ENCODE measurements around the gene MARS1.

The MARS1 gene

GRCh38 chr12:57529831-57530230 is 42.0 kb downstream of the MARS1 start:
- no peak for DNase-seq (ENCODE audit: low read depth in 3 of 3)

DNA sequence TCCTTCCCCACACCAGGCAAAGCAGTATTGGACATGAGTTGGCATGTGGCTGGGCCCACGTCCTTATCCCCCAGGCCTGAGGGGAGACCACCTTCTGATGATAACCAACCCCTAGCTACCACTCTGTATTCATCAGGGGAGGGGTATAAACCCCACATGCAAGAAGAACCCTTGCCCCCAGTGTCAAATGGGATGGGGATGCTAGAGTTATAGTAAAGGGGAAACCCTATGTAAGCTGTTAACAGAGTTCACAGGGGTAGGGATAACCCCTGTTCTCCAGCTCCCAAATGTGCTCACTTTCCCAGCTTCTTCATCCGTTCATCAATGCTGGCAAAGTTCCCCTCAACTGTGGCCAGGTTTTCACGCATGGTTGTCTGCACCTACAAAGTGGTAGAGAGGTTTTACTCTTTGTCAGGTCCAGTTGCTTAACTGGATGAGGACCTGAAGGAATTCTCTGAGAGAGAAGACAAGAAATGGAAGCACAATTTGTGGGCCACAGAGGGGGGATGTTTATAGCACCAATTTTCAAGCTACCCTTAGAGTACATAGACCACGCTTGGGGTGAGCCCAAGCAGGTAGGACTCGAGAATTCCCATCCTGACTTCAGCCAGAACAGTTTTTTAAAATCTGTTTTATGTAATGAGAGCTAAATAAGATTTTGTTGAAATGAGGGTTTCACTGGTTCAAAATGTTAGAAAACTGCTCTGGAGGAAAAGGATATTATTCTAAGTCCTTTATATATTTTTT is 42.7 kb downstream of the MARS1 start:
- DNase-seq (ENCODE audit: low read depth in 3 of 3), result no peak

DNA sequence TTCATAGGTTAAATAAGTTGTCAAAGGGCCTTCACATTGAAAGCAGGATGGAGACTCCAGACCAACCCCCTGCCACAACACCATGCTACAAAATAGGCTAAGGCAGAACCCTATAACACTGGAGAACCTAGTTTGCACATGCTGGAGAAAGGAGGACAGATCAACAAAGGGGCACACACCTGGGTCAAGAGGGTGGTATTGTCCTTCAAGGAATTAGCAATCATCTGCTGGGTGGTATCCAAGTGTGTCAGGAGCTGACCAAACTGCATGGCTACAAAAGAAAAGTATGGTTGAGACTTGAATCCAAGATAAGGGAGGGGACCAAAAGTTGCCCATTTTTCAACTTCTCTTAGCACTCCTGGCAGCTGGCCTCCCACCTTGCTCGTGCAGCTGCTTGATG is 44.0 kb downstream of the MARS1 start:
- DNase-seq (ENCODE audit: low read depth in 3 of 3), result no peak

GRCh38 chr12:57533108-57533507 is 45.2 kb downstream of the MARS1 start:
- DNase-seq (ENCODE audit: low read depth in 3 of 3), result no peak

DNA sequence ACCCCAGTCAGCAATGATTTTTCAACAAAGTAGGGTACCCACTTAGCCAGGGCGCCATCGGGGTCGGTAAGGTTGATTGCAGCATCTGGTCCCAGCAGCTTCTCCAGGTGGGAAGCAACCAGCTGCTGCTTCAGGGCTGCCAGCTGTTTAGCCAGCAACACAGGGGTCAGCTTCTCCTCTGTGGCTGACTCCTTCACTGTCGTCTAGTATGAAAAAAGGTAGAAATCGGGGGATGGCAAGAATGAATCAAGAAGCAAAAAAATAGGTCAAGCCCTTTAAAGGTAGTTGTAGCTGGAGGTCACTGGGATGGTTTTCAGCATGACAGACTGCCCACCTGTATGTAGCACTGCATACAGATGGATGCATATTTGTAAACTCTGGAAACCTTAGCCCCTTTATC is 46.4 kb downstream of the MARS1 start:
- no peak for DNase-seq (ENCODE audit: low read depth in 3 of 3)

DNA sequence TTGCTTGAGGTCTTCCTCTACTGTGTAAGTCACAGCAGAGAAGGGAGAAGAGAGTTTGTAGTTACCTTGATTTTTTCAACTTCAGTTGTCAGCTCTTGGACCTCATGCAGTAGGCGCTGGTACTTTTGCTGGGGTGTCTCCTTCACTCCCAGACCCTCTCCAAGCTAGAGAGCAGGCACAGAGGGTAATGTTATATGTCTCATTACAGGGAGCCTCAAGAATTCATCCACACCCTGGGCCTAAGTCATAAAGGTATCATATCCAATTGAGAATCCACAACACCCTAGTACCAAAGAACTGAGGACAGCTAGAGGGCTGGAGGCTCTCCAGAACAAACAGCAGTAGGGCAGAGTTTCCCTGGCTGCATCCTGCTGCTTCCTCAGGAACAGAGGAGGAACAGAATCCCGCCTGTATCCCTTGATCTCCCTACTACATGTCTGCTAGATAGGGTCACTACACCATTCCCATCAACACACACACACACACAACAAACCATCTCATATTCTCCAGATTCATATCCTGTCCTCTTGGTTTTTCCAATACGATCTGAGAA is 47.2 kb downstream of the MARS1 start:
- DNase-seq (ENCODE audit: low read depth in 3 of 3), result no peak

DNA sequence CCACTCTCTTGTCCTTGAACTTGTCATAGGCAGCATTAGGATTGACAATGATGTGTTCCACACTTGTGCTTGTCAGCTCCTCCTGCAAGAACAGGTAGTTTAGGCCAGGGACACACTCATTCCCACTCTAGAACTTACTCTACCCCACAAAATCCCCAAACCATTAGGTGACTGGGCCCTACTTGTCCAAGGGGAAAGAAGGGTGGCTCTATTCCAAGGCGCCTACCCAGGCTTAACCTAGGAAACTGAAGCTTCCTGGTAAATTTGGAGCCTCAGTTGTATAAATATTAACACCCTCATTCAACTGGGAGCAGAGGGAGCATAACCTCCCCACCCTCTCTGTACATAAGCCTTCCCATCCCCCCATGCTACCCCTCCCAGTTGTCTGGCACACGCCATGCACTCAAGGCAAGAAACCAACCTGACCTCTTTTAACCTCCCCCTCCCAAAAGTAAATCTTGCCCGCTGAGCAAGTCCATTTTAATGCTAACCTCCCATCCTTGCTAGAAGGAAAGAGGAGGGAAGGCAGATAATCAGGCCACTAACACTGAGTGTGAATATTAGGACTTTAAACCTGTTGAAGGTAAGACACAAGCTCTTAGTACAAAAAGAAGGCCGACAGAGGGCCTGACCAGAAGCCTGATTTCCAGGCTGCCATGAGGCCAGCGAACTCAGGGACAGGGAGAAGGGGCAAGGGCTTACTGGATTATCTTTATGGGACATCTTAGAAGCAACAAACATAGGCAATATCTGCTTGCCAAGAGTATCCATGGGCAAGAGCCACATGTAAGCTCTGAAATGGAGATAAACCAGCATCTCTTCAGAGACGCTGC is 48.1 kb downstream of the MARS1 start:
- DNase-seq (ENCODE audit: low read depth in 3 of 3), result no peak

DNA sequence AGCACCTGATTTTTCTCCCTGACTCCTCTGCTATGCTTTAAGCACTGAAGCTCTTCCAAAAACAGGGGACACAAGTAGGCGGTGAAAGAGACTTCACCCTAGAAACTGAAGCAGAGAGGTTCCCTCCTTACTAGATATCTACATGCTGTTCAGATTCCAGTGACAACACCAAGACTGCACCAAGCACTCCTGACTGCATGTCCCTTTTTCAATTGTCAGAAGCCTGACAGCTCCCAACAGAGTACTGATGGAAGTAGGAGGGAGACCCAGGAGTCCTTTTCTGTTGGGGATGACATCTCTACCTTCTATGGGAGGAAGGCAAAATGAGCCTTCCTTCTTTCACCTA is 48.7 kb downstream of the MARS1 start:
- no peak for DNase-seq (ENCODE audit: low read depth in 3 of 3)

- no peak for DNase-seq (ENCODE audit: low read depth in 3 of 3)
These were observed 51.4 kb downstream of the MARS1 start for GRCh38 chr12:57539134-57539768.

DNA sequence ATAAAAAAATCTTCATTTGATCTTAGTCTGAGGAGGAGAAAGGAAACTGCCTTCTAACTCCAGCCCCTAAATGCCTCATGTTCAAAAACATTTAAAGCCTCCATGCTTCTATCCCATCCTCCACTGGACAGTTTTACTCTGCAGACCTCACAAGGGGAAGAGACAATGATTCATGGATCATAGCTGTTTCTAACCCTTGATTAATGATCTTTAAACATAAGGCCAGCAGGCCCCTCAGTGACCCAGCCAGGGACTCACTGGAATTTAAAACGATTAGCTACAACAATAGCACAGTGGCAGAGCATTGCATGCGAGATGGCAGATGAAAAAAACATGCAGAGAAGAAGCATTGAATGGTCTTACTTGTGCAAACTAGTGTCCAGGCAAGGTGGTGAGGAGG is 53.1 kb downstream of the MARS1 start:
- no peak for DNase-seq (ENCODE audit: low read depth in 3 of 3)

- no peak for DNase-seq (ENCODE audit: low read depth in 3 of 3)
These were observed 53.8 kb downstream of the MARS1 start for GRCh38 chr12:57541717-57542116.

GRCh38 chr12:57543581-57543980 is 55.7 kb downstream of the MARS1 start:
- no peak for DNase-seq (ENCODE audit: low read depth in 3 of 3)

- no peak for DNase-seq (ENCODE audit: low read depth in 3 of 3)
These were observed 58.1 kb downstream of the MARS1 start for GRCh38 chr12:57545809-57546437.

DNA sequence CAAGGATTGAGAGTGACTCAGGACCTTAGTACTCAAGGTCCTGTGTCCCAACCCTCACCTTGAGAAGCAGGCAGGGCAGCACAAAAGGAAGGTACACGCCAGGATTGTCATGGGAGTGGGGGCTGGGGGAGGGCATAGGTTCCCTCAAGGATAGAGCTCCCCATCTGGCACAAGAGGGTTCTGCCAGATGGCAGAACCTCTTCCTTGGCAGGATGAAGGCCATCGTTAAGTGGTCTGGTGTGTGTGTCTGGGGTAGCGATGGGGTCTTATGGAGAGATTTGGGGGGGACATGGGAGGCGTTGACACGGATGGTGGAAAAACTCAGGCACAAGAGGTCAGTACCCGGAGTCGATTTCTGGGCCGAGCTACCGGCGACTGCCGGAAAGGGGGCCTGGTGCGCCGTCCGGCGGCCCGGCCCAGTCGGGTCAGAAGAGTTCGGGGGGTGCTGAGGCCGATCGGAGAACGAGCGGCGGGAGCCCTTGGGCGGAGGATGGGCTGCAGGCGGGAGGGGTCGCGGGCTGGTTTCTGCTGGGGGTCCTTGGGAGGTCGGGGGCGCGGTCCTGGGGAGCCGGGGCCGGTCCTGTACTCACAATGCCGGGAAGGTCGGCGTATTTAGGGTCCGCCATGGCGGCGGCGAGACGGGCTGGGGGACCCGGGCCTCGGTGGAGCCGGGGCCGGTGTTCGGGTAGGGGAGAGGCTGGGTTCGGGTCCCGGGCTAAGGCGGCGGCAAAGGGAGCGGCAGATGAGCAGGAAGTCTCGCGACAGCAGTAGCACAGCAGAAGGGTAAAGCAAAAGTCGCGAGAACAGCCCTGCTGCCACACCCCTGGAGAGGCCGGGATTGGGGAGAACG is 58.8 kb downstream of the MARS1 start, which contains the start of gene DCTN2:
Gene DCTN2 (minus strand): TSS at position 755 of the 850 bp plus-strand sequence. CDS start 129 bp downstream, at position 626.
- peak; percentile 75 to 89 (median 87) for DNase-seq (ENCODE audit: low read depth in 3 of 3)

DNA sequence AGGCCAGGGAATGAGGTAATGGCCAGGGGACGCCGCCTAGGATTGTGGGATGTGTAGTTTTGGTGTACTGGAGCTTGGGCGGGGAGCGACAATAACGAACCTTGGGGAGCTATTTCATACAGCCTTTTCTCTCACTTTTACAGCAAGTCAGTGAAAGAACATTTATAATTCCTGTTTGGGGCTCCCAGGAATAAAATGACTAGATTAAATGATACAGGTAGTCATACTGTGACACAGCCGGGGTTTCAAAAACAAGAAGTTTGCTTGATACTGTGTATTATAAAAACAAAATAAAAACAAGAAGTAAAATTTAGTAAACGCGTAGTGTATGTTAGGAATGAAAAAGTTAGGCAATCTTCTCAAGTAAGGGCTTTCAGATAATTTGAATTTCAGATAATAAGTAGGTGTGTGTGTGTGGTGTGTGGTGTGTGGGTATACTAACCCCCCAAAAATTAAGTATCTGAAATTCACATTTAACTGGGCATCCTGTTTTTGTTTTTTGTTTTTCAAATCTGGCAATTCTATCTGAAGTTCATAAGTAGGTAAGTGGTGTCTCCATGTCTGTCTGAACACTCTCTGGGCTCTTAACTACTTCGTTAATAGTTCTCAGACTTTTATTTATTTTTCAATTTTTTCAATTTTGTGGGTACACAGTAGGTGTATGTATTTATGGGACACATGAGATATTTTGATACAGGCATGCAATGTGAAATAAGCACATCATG is 59.6 kb downstream of the MARS1 start:
- DNase-seq (ENCODE audit: low read depth in 3 of 3), result no peak

DNA sequence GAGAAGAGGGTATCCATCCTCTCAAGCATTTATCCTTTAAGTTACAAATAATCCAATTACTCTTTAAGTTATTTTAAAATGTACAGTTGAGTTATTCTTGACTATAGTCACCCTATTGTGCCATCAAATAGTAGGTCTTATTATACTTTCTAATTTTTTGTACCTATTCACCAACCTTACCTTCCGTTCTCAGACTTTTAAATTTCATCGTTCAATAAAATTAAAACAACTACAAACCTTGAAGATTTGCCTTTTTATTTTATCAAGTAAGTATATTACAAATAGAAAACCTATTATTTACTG is 60.1 kb downstream of the MARS1 start:
- DNase-seq (ENCODE audit: low read depth in 3 of 3), result no peak

GRCh38 chr12:57548488-57548887 is 60.6 kb downstream of the MARS1 start:
- DNase-seq (ENCODE audit: low read depth in 3 of 3), result no peak

DNA sequence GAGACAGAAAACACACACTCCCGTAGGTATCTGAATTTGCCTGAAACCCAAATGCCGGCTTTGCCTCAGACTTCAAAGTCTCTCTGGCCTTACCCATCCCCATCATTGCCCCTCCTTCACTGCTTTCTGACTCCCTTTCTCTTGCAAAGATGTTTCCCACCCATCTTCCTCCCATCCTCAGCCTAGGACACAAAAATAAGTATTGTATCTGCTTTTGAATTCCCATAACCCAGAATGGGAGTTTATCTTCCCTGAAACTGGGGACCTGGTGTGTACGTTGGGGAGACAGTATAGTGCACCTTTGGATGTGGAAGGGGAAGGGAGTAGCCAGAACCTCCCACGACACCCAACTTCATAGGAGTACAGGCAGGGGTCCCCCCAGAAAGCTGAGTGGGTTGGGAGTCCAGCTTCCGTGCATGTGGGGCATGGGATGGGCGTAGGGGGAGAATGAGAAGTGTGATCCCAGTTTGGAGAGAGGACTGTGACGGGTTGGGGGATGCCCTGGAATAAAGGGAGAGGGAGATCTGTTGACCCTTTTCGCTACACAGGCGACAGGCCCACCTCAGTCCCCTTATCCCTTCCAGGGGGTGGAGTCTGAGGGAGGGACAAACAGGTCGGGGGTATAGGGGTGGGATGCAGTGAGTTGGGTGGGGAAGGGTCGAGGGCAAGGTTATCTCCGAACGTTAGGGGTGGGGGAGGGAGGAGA is 61.5 kb downstream of the MARS1 start:
- no peak for DNase-seq (ENCODE audit: low read depth in 3 of 3)

DNA sequence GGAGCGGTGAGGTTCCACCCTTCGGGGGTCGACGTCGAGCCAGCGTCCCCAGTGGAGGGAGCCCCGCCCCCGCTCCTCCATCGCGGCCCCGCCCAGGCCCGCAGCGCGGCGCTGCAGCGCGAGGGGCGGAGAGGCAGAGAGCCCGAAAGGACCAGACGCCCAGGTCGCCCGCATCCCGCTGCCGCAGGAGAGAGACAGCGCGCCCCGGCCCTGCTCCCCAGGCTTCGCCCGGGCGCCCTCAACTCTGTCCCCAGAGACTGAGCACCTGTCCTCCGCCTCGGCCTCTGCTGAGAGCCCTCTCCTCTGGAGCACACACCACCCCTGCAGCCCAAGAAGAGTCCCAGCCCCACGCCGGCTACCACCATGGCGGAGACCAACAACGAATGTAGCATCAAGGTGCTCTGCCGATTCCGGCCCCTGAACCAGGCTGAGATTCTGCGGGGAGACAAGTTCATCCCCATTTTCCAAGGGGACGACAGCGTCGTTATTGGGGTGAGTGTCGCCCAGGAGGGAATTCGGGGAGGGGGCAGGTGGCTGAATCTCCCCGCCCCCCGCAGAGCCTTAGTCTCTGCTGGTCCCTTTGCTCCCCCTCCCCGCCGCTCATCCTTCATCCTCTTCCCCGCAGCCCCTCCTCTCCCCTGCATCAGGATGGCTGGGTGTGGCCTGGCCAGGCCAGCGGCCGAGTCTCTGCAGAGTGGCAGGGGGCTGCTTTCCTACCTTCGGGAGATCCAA is 62.2 kb downstream of the MARS1 start, which contains the start of gene KIF5A:
Gene KIF5A (plus strand): TSS at position 136 of the 732 bp plus-strand sequence. CDS start 228 bp downstream, at position 364.
- DNase-seq (ENCODE audit: low read depth in 3 of 3), result peak in 2 of 3 experiments; percentile 24 to 32
